K562 (cell line): ENCODE results near the gene C17orf78. TPM values are rescaled to one million over a fixed set of nuclear protein-coding genes. Genes with fewer than 3 reads are reported as not detected.

Experiments
- DMBX1 ChIP-seq: fragments of 250-450 bp; sonication (Bioruptor Pico); IDR thresholded peaks from 2 replicates; pipeline ENCODE4 v1.8.0; 2022; ENCODE audit warnings: inconsistent platforms, mild to moderate bottlenecking, moderate library complexity, borderline replicate concordance
- FOS ChIP-seq: IDR thresholded peaks from 3 replicates; pipeline ENCODE4 v1.6.1; 2011; ENCODE audit not compliant: insufficient read length; ENCODE audit errors: extremely low read depth
- MGA ChIP-seq: fragments of 450-650 bp; IDR thresholded peaks from 2 replicates; pipeline ENCODE4 v1.6.1; 2016; ENCODE audit warnings: mild to moderate bottlenecking, moderate library complexity
- NFIC ChIP-seq: fragments of 450-650 bp; IDR thresholded peaks from 2 replicates; pipeline ENCODE4 v1.6.1; 2017; ENCODE audit warnings: mild to moderate bottlenecking, inconsistent platforms
- NR2C2 ChIP-seq, 2 experiments: fragments of 200-800 bp in 1 of 2; sonication (Bioruptor generic) in 1 of 2; sonication (generic) in 1 of 2; formaldehyde crosslinking in 1 of 2; IDR thresholded peaks; 2 replicates each; pipeline versions ENCODE4 v1.6.1 to v1.8.0; 2016 to 2022; ENCODE audit warnings: mild to moderate bottlenecking in 1 of 2, missing compliant biosample characterization in 1 of 2, missing genetic modification characterization in 1 of 2, missing genetic modification reagents in 1 of 2
- NR4A1 ChIP-seq, 2 experiments: fragments of 250-450 bp in 1 of 2; fragments of 450-650 bp in 1 of 2; sonication (Bioruptor Pico) in 1 of 2; IDR thresholded peaks; 2 replicates each; pipeline versions ENCODE4 v1.4.0 to v1.6.1; 2016 to 2020; ENCODE audit warnings: mild to moderate bottlenecking in 2 of 2, missing compliant biosample characterization in 1 of 2, missing genetic modification characterization in 1 of 2, moderate library complexity in 1 of 2
- RREB1 ChIP-seq: fragments of 250-450 bp; sonication (Bioruptor Pico); IDR thresholded peaks from 2 replicates; pipeline ENCODE4 v1.4.0; 2020
- polyA plus RNA-seq, 8 experiments: library from polyadenylated mRNA; depleted of rRNA in 4 of 8; stranded (reverse) in 5 of 8; unstranded in 3 of 8; fragments of >200 nt; fragmentation: Nextera tagmentation in 2 of 8; fragmentation: Illumina TruSeq in 1 of 8; extraction: Ambion mirVana in 2 of 8; extraction: Trizol in 1 of 8; gene quantifications; 2 replicates each; pipeline versions ENCODE4 v1.2.1 to v1.2.3, GENCODE V29; 2011 to 2014; ENCODE audit warnings: inconsistent platforms in 1 of 8, missing spikeins in 1 of 8
- total RNA-seq, 7 experiments: library from RNA; depleted of rRNA in 6 of 7; stranded (reverse); fragments of >200 nt in 6 of 7; fragmentation: Illumina TruSeq in 2 of 7; extraction: Trizol in 2 of 7; gene quantifications; 2 replicates each; pipeline versions ENCODE4 v1.2.1 to v1.2.3, GENCODE V29; 2011 to 2021; ENCODE audit warnings: low replicate concordance in 1 of 7

The C17orf78 gene
- total and polyA plus RNA-seq, 9 of the 15 experiments (the other 6 are each of a cell fraction or from before 2014, with no cell fraction given) = not detected

- TF ChIP-seq MGA (peak; percentile 90), NR4A1 (CRISPR knock-in tag; IDR thresholded peaks at IDR 0.05) (0 out of 2 replicates have a peak, but pooled peaks have one; percentile 76), NR4A1 (tag; IDR thresholded peaks at IDR 0.05) (peak; percentile 15; the same call in 1 of the 2 replicates), RREB1 (CRISPR knock-in tag) (no peak), NR2C2 (CRISPR knock-in tag; IDR thresholded peaks at IDR 0.05) (0 out of 2 replicates have a peak, but pooled peaks have one; percentile 18), NR2C2 (tag; IDR thresholded peaks at IDR 0.05) (peak; percentile 87), FOS (no peak), DMBX1 (peak; percentile 32; the same call in 1 of the 2 replicates), NFIC (peak; percentile 37; the same call in 1 of the 2 replicates)
Measured at GRCh38 chr17:37406635-37407461, 31.1 kb downstream of the C17orf78 start, which contains the start of the genes ACACA and TADA2A (continued).
